ENCODE data around the gene PNMA1.
A peak's percentile ranks its signal among the peaks of the same experiment; 100 is the strongest.

The PNMA1 gene

DNA sequence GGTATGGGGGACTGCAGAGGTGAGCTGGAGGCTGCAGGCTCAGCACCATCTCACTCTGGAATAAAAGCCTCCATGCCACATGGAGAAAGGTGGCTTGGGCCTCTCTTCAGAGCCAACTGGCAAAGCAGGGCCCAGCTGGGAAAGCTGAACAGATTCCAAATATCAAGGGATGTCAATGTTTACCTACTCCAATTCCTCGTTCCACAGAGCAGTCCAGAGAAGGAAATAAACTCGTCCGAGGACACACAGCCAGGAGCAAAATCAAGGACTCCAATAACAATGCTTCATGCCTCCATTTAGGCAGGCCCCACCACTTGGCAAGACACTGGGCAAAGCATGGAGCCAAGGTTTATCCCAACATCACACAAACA, 36.3 kb upstream of the PNMA1 start:
- no peak for DNase-seq (ENCODE audit: low read depth)

DNA sequence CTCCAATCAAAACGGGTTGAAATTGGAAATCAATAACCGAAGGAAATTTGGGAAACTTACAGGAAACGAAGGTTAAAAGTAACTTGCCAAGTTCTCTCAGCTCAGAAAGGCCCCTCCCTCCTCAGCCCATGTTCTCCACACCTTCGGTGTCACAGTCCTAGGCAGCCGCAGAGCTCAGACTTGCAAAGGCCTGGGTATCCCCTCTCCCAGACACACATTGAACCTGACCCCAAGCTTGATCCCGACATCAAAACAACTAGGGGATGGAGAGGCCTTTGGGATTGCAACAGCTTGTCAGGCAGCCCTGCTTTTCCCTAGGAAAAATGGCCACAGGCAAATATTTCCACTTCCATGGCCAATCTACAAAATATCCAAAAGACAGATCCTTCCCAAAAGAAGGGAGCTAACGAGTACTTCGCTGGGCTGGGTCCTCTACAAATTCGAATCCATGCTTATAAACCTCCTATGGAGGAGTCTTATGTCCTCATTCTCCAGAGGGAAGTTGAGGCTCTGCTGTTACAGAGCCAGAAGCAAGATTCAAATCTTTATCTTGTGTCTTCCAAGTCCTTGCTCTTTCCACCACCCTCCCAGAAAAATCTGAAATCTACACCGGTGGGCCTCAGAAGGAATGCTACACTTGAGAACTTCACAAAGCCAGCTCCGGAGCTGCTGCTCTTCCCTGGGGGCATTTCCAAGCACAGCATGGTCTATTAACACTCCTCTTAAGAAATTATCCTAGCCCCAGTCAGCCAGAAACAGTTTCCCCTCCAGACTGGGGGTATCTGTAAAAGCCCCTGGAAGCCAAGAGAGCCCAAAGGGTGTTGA, 35.7 kb upstream of the PNMA1 start:
- no peak for DNase-seq (ENCODE audit: low read depth)

DNA sequence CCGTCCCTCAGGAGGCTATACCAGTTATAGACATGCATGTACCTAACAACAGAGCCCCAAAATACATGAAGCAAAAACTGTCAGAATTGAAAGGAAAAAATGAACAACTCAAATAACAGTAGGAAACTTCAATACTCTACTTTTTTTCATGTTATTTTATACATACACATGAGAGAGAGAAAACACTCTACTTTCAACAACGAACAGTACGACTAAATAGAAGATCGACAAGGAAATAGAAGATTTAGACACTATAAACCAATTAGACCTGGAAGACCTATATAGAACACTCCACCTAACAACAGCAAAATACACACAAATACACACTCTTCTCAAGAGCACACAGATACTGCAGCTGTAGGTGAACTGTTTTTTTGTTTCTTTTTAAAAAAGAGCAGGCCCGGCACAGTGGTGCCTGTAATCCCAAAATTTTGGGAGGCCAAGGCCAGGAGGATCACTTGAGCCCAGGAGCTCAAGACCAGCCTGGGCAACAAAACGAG, 34.7 kb upstream of the PNMA1 start:
- no peak for DNase-seq (ENCODE audit: low read depth)

DNA sequence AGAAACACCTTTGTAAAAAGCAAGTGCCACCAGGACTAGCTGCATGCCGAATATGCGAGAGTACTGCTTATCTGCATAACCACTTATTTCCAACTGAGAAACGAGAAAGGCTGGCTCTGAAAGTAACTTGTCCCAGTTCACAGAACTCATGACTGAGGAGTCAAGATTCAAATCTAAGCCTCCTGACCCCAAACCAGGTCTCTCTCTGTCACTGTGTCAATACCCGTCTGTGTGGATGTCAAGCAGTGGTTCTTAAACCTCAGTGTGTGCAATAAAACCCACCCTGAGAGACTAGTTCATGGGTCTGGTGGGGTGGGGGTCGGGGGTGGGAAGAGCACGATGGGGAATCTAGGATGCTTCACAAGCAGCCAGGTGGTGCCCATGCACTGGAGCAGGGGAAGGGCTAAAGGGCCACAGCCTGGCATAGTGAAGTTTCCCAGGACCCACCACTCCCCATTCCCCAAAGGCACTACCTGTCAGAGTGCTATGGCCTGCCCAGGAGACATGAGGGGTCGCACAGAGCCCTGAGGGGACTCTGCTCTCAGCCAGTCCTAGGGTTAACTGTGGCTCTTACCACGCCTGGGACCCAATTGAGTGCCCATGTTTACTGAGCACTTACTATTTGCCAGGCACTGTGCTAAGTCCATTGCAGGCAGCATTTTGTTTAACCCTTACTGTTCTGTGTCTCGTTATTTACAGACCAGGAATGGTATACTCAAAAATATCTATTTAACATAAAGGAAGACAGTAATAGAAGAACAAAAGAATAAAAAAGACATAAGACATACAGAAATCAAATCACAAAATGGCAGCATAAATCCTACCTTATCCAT, 33.4 kb upstream of the PNMA1 start:
- no peak for DNase-seq (ENCODE audit: low read depth)

DNA sequence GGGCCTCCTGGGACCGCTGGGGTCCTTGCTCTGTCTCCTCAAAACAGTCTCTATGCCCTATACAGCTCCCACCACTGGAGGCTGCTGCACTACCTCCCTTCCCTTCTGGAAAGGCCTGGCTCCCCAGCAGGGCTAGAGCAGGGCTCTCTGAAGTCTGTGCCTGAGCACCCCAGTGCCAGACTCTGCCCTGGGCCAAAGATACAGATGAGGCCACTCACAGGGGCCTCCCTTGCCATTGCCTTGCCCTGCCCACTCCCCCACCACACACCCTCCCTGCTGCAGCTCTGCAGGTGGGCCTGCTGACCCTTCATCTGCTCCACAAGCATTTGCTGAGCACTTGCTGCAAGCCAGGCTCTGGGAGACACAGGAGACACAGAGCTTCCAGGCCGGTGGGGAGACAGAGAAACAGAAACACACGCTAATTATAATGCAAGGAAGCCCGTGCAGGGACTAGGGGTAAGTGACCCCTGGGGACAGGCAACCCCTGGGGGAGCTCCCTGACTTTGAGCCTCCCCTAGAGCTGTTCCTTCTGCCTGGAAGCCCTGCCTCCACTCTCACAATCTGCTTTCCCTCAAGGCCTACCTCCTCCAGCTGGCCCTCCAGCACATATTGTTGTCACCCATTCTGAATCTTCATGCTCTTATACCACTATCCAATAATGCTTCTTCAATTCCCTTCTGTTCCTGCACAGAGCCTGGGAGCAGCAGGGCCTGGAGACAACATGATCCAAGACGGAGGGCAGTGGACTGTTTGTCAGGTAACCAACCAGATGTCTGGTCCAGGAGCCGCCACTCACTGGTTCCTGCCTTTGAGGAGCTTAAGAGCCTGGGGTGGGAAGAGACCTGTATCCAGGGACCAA, 32.6 kb upstream of the PNMA1 start:
- no peak for DNase-seq (ENCODE audit: low read depth)

DNA sequence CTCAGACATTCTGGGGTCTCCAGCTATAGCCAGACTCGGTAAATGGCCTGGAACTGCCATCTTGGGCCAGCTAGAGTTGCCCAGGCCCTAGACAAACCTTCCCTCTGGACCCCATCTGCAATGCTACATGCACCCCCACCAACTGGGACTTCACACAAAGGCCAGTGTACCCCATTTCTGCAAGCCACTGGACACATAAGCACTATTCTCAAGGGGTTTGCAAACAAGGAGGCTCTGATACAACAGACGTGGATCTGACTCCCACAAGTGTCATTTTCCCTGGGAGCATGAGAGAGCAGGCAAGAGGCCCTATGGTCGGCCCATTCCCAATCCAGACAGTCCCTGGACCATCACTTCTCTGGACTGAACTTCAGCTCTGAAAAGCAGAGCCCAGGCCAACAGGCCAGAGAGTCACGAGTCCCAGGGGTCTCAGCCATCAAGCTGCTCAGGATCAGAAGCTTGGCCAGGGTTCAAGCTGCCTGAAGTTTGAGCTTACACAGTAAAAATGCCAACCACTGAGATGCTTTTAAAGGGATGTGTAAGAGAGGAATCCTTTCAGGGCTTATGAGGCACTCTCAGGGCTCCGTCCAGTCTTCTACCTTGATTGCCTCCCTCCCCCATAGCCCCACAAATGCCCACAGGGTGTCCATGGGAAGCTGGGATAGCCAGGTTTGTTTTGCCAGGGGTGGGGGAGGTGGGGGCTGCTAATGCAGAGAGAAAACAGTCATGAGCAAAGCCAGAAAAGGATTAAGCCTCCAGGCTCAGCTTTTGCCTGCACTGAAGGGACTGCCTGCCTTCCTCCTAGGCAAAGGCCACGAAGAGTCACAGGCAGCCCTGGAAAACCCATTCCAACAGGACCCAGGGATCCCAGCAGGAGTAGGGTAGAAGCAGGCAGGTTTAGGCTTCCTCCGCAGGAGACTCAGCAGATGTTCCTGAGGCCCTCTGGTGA, 31.7 kb upstream of the PNMA1 start:
- no peak for DNase-seq (ENCODE audit: low read depth)

DNA sequence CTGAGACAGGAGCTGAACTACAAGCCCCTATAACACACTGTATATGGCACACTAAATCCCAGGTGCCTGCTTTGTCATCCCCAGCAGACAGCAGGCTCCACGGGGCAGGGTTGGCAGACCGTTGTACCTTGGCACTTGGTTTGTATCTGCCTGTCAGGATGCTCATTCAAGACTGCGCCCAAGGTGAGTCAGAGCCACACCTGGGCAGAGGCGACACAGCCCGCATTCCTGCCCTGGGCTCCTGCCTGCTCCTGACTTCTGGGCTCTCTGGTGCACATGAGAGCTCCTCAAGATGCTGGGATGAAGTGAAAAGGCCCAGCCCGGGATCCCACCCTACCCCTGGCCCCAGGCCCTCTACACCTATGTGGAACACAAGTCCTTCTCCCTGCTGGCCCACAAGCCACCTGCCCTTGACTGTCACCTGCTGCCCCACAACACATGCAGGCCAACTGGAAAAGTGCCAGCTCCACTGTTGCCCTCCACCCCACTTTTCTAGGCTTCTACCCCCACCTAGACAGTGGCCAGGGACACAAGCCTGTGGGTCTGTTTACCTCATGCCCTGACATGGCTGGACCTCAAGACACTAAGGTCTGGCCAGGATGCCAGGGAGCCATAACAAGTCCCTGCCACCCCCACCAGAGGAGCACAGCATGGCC, 30.8 kb upstream of the PNMA1 start:
- DNase-seq (ENCODE audit: low read depth): no peak

DNA sequence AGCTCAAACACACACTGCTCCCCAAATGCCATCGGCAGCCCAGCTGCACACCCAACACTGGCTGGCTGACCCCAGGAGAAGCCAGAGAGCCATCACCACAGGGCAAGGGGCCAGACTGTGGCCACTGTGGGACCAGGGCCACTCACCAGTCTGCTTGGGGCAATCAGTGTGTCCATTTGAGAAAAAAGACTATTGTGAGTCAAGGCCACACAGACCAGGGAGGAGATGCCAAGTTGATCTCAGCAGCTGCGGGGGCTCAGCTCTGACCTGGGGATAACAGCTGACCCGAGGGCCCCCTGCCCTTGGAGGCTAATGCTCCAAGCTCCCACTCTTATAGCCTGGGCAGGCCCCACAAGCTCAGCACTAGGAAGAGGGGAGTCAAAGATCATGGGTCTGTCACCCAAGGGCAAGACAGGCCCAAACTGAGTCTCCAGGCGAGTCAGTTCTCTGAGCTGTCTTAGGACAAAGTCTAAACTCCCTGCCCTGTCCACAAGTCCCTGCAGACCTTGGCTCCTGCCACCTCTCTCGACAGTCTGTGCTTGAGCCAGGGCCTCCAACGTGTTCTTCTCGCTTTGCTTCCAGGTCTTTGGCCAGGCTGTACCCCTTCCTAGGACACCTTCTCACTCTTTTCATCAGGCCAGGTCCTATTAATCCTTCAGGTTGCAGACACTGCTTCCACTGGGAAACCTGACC, 30.1 kb upstream of the PNMA1 start:
- no peak for DNase-seq (ENCODE audit: low read depth)

DNA sequence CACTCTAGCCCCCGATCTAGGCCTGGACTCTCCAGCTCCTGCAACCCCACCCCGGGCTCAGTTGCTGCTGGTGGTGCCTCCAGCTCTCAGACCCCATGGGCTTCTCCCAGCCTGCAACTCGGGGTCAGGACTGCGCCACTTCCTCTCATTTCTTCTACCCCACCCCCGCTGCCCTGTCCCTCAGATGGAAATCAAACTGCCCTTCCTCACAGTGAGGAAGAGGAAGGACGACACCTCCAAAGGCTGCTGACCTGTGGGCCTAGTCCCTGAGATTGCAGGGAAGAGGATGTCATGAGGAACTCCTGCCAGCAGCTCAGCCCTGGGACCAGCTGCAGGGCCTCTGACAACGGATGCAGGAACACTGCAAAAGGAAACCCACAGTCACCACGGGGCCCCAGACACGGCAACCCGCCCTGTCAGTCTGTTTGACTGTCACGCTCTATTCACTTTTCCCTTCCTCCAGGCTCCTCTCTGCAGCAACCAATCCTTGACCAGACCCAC, 29.3 kb upstream of the PNMA1 start:
- DNase-seq (ENCODE audit: low read depth): peak; percentile 54

DNA sequence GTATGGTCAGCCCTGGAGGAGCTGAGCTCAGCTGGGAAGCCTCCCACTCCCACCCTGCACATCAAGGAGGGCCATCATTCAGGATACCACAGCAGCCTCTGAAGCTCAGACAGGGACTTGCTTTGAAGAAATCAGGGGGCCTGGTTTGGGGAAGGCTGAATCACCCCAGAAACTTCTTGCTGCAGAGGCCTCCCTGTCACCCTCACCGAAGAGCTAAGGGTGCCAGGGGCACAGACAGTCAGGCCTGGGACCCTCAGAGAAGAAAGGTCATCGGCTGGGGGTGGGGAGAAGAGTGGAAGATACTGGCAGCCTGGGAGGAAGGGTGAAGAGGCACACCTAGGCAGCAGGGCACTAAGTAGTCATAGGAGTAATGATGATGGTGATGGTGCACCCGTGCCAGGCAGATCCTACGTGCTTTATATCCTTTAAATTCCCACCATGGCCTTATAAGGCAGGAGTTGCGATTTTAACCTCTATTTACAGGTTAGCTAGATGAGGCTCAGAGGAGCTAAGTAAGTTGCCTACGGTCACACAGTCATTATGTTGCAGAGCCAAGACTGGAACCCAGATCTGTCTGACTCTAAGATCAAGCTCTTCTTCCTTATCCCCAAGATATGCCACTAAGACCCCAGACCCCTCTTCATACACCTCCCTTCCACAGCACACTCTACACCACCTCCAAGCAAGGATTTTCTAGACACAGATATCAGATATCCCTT, 28.5 kb upstream of the PNMA1 start:
- no peak for DNase-seq (ENCODE audit: low read depth)

DNA sequence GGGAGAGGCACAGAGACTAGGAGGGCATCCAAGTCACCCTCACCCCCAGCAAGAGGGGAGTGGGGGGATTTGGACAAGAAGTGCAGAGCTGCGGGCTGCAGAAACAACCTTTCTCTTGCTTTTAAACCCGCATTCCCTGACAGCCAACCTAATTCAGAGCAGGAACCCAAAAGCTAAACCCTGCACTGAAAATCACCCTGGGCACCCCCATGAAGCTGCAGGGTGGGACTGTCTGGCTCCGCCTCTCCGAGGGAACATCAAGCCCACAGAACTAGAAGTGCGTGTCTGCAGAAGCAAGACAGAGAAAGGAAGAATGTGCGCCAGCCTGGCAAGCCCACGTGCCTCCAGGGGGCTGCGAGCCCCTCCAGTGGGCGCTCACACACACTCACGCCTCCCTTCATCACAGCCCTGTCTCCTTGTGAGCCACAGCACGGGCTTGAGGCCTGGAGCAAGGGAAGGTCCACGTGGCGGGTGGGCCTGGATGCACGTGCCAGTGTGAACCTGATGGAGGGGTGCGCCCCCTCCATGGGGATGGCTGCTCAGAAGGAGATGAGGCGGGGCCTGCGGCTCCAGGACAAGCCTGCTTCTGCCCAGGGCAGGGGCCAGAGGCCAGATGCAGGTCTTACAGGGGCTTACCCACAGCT, 27.8 kb upstream of the PNMA1 start:
- DNase-seq (ENCODE audit: low read depth): no peak

DNA sequence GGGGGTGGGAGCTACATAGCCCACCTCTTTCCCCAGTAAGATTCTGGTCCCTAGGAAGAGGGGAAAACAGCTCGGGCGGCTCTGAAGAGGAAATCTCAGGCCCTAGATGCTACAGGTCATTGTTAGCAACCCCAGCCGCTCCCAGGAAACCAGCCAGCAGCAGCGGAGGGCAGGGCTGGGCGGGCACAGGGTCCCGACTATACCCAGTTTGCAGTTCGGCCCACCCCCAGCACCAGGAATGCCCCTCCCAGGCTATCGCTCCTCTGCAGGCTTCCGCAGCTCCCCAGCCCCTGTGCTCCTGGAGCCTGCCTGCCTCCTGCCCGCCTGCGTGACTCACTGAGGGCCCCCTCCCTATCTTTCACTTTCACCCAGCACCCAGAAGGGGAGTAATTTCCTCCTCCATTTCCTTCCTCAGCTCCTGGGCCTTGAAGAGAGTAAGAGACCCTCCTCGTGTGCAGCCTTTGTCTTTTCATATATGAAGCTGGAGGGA, 27.2 kb upstream of the PNMA1 start:
- peak; percentile 56 for DNase-seq (ENCODE audit: low read depth)

DNA sequence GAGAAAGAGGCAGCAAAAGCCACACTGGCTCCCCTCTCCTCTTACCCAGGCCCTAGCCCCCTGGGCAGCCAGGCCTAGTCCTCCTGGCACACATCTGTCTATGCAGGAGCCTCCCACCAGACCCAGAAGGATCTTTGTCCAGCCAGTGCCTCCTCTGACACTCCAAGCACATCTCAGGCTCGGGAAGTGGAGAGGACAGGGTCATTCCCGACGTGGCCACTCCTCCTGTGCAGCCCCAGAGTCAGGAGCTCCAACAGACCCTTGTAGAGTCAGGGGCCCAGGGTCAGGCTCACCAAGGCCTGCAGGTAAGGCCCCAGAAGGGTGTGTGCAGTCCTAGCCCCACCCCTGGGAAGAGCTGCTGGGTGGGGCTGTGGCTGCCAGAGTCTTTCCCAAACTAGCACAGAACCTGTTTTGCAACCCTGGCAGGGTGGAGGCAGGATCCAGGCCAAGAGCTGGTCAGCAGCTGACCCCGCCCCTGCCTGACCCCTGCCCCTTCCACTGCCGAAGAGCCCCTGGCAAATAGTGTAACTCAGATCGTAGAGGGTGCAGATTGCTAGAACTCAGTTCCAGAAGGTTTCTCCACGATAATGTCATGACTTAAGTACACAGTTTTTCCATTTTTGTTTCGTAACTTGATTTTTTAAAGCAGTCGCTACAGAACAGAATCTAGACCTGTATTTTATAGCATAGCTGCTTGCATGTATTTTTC, 26.6 kb upstream of the PNMA1 start:
- DNase-seq (ENCODE audit: low read depth): no peak

DNA sequence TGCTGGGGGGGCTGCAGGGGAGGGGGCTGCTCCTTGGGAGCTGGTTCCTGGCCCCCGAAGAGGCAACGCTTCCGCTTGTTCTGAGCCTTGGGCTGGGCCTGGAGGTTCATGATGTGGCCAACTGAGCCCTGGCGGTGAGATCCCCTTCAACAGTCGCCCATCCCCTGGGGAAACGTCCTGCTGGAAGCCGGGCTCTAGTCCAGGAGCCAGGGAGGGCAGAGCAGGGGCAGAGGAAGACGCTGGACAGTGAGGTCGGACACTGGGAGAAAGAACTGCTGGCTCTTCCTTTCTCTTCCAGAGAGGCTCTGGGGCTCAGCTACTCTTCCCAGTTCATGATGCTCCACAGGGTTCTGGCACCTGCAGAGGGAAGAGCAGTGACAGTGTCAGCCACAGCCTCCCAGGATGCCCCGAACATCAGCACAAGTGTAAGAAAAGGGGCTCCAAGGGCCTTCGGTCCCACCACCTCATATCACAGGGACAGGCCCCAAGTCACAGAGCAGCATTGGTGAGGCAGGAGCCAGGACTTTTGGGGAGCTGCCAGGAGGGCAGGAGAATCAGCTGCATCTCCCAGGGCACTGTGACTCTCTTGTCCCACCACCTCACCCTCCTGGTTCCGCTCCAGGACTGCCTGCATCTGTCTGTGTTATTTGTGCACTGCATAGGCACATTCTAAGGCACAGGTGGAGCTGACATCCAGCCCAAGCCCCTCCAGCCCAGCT, 25.9 kb upstream of the PNMA1 start:
- no peak for DNase-seq (ENCODE audit: low read depth)

DNA sequence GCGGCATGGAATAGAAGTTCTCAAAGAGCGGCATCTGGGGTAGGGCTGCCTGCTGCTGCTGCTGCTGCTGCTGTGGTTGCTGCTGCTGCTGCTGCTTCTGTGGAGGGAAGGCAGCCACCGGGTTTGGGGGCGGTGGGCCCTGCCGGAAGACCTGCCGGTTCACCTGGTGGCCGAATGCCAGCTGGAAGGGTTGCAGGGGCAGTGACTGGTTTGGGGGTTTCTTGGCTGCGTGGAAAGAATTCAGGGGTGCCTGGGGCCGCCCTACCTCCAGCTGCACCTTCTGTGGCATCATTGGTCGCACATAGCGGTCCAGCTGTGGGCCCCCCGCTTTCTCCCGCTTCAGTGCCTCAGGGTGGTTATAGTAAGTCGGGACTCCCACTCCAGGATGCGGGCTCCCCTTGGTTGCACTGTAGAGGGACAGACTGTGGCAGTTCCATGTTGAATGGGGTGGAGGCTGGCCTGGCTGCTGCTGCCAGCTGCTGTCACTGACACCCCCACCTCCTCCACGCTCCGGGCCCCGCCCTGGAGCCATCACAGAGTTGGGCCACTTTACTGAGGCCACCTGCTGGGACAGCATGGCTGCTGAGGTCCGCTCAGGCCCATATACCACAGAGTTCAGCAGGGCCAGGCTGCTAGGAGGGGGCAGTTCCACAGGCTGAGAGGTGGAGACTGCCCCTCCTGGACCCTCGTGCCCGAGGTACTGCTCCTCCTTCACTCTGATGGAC, 25.2 kb upstream of the PNMA1 start:
- DNase-seq (ENCODE audit: low read depth): no peak

DNA sequence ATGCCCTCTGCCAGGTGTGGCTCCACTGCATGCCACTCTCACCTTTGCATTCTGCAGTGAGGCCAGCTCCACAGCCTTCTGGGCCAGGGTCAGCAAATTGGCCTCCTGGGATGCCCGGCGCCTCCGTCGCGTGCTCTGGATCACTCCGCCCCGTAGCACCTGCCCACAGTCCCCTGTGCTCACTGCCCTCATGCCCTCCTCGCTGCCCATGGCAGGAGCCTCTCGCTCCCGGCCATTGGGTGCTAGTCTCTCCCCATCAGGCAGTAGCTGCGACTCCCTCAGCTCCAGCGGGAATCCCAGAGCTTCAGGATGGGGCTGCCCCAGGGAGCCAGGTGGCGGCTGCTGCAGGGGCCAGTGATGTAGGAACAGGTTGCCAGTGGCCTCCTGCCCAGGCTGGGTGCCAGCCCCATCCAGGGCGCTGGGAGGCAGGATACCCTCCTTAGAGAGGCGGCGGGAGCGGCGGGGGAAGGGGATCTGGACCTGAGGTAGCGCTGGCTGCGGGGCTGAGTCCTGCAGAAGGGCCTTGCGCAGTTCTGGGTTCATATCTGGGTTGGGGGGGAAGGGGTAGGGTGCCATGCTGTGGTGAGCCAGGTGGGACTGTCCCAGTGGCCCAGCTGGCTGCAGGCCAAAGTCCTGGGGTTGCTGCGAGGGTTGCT, 24.5 kb upstream of the PNMA1 start:
- DNase-seq (ENCODE audit: low read depth): no peak
